Gastroesophageal sphincter (tissue), 4 donors: ENCODE data around the gene THEM4. TPM values are rescaled to one million over a fixed set of nuclear protein-coding genes. Genes with fewer than 3 reads are reported as not detected.
A peak's percentile ranks its signal among the peaks of the same experiment; 100 is the strongest.

Experiments
- ATAC-seq: fragments of 150-250 bp; one replicate; pipeline ENCODE4 v1.9.1; 2016; ENCODE audit warnings: mild to moderate bottlenecking, moderate library complexity
- H3K27ac ChIP-seq, 4 donors: fragments of 200-600 bp; sonication (generic) in 3 of 4; 1 replicate in 3 of 4; 2 replicates in 1 of 4; pipeline ENCODE4 v1.5.1; 2016 to 2019
- H3K27me3 ChIP-seq: fragments of 200-600 bp; sonication (generic); one replicate; pipeline ENCODE4 v1.5.1; 2019
- H3K36me3 ChIP-seq, 2 donors: fragments of 200-600 bp; sonication (generic); one replicate each; pipeline ENCODE4 v1.5.1; 2019; ENCODE audit warnings: control low read depth in 1 of 2
- H3K4me1 ChIP-seq, 3 donors: fragments of 200-600 bp; sonication (generic); 1 replicate in 2 of 3; 2 replicates in 1 of 3; pipeline ENCODE4 v1.5.1; 2016 to 2019; ENCODE audit warnings: control low read depth in 2 of 3
- H3K4me3 ChIP-seq, 2 donors: fragments of 200-600 bp; sonication (generic); one replicate each; pipeline ENCODE4 v1.5.1; 2019; ENCODE audit warnings: mild to moderate bottlenecking in 1 of 2, moderate library complexity in 1 of 2
- H3K9me3 ChIP-seq, 3 donors: fragments of 200-600 bp; sonication (generic); one replicate each; pipeline ENCODE4 v1.5.1; 2017 to 2019; ENCODE audit warnings: control low read depth in 2 of 3
- EP300 ChIP-seq: sonication (generic); formaldehyde crosslinking; IDR thresholded peaks from one replicate; pipeline ENCODE4 v1.6.1; 2017; ENCODE audit warnings: antibody characterized with exemption, mild to moderate bottlenecking
- POLR2A ChIP-seq, 2 donors: fragments of 450-650 bp; IDR thresholded peaks; one replicate each; pipeline ENCODE4 v1.6.1; 2017; ENCODE audit warnings: antibody characterized with exemption in 2 of 2, mild to moderate bottlenecking in 2 of 2, moderate library complexity in 1 of 2
- POLR2AphosphoS5 ChIP-seq: sonication (generic); formaldehyde crosslinking; IDR thresholded peaks from one replicate; pipeline ENCODE4 v1.6.1; 2017; ENCODE audit warnings: antibody characterized with exemption
- WGBS, 2 donors: methylation state at CpG; one replicate each; pipeline ENCODE4 v1.1.5; 2018; ENCODE audit warnings: low coverage in 1 of 2; 5-methylcytosine and 5-hydroxymethylcytosine counted together
- total RNA-seq, 4 donors: library from RNA; depleted of rRNA; stranded (reverse); fragments of >200 nt; gene quantifications; one replicate each; pipeline ENCODE4 v1.1.0, GENCODE V29; 2016
- TF ChIP-seq, protein P1 (sequence below), 4 experiments: fragments of 200-600 bp in 2 of 4; fragments of 450-650 bp in 2 of 4; sonication (generic) in 1 of 4; IDR thresholded peaks; one replicate each; pipeline ENCODE4 v1.5.1; 2017 to 2019; ENCODE audit warnings: antibody characterized with exemption in 4 of 4, mild to moderate bottlenecking in 2 of 4, moderate library complexity in 2 of 4

Gene THEM4
- total RNA-seq, 4 donors from 2014 or later, result 14.7 to 17.5 (median 16.1) TPM

DNA sequence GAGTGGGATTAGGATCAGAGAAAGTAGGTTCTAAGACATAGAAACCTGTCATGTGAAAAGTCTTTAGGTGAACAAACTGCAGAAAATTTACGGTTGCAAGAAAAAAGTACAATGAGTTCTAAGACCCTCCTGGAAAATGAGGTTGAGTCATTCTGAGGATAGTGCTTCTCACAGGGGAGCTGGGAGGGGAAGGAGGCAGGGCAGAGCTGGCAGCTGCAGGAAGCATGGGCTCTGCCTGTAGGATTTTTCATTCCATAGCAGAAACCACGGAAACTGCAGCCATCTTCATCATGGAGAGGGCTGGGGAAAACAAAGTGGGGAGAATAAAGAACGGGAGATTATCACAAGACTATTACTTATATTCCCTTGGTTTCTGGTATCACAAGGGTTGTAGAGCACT lies 25.8 kb upstream of the THEM4 start:
- TF ChIP-seq, protein P1, sequence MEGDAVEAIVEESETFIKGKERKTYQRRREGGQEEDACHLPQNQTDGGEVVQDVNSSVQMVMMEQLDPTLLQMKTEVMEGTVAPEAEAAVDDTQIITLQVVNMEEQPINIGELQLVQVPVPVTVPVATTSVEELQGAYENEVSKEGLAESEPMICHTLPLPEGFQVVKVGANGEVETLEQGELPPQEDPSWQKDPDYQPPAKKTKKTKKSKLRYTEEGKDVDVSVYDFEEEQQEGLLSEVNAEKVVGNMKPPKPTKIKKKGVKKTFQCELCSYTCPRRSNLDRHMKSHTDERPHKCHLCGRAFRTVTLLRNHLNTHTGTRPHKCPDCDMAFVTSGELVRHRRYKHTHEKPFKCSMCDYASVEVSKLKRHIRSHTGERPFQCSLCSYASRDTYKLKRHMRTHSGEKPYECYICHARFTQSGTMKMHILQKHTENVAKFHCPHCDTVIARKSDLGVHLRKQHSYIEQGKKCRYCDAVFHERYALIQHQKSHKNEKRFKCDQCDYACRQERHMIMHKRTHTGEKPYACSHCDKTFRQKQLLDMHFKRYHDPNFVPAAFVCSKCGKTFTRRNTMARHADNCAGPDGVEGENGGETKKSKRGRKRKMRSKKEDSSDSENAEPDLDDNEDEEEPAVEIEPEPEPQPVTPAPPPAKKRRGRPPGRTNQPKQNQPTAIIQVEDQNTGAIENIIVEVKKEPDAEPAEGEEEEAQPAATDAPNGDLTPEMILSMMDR (IDR thresholded peaks at IDR 0.05), result no peak
- TF ChIP-seq POLR2A (IDR thresholded peaks at IDR 0.05) (no peak), POLR2AphosphoS5 (no peak), EP300 (no peak)
- H3K4me1 ChIP-seq, result peaks cover 0 to 5% (median 0%) of the 10 kb centered on the region in 3 donors
- H3K27ac ChIP-seq, result no peak overlapping the region
- H3K27me3 ChIP-seq, result no peaks in the 10 kb centered on the region
- ATAC-seq, result no peak
- WGBS, 2 donors, result 54 to 56% methylated on average over 2 to 3 of the region's 3 CpGs
- no peaks in the 10 kb centered on the region for H3K36me3 ChIP-seq
- H3K4me3 ChIP-seq, result no peak overlapping the region
- no peaks in the 10 kb centered on the region for H3K9me3 ChIP-seq

DNA sequence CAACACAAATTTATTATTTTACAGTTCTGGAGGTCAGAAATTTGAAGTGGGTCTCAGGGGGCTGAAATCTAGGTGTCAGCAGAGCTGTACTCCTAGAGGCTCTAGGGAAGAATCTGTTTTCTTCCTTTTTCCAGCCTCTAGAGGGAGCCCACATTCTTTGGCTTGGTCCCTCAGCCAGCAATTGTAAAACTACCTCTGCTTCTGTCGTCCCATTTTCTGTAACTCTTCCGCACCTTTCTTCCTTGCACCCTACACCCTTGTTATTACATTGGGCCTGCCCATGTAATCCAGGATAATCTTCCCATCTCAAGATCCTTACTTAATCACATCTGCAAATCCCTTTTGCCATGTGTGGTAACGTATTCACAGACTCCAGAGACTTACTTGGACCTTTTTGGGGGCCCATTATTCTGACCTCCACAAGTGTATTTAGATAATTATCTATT lies 24.8 kb upstream of the THEM4 start:
- peak; percentile 85 for ATAC-seq
- TF ChIP-seq, protein P1 (IDR thresholded peaks at IDR 0.05), result peak; percentile 65 to 89 (median 78)
- TF ChIP-seq POLR2A (IDR thresholded peaks at IDR 0.05), result no peak

DNA sequence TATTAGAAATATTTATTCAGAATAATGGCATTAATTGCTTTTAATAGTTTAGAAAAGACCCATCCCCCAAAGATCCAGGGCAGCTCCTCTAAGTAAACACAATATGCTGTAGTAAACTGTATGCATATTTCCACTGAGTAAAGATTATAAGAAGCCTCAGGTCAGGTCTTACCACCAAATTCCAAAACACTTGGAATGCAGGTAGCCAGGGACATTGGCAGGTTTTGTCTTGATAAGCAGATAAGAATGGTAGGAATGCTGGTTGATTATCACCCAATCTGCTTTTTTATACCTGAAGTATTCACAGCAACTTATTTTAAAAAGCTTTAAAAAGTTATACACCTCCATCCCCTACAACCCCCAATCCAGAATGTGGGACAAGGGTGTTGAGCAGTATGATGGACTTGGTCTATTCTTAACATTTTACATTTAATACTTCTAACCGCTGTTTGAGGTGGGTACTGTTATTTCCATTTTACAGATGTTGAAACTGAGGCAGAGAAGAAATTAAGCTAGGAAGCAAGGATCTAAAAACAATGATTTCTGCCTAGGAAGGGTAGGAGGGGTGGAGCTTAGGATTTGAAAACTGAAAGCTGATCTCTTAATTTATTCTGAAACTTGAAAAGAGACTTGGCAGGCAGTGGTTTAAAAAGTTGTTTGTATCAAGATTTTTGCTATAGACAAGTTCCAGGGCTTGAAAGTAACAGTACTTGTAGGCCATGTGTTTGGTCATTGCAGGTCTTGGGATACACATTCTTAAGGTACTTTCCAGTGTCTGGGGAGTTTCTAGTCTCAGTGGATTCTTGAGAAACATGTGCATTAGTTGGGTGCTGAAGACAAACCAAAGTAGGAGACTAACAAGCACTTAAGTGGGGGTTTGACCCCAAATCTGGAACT lies 15.6 kb upstream of the THEM4 start:
- Histone ChIP-seq H3K27me3 (no peaks in the 10 kb centered on the region), H3K27ac (no peak overlapping the region), H3K4me3 (no peak overlapping the region), H3K9me3 (no peaks in the 10 kb centered on the region), H3K36me3 (no peaks in the 10 kb centered on the region), H3K4me1 (no peaks in the 10 kb centered on the region)
- no peak for ATAC-seq
- WGBS, 2 donors, result 60 to 100% methylated on average over 1 of the region's 1 CpG
- no peak for TF ChIP-seq POLR2A (IDR thresholded peaks at IDR 0.05)
- TF ChIP-seq, protein P1 (IDR thresholded peaks at IDR 0.05), result no peak
- TF ChIP-seq POLR2AphosphoS5, result no peak
- TF ChIP-seq EP300, result no peak

More for the DNA sequence above, 24.8 kb upstream of the THEM4 start:
- no peaks in the 10 kb centered on the region for H3K36me3 ChIP-seq
- no peak overlapping the region for H3K4me3 ChIP-seq
- H3K4me1 ChIP-seq, result peaks cover 0 to 5% (median 0%) of the 10 kb centered on the region in 3 donors
- H3K9me3 ChIP-seq, result no peaks in the 10 kb centered on the region
- WGBS, 2 donors, result 22% methylated on average over 3 of the region's 3 CpGs
- no peak overlapping the region for H3K27ac ChIP-seq
- H3K27me3 ChIP-seq, result no peaks in the 10 kb centered on the region

DNA sequence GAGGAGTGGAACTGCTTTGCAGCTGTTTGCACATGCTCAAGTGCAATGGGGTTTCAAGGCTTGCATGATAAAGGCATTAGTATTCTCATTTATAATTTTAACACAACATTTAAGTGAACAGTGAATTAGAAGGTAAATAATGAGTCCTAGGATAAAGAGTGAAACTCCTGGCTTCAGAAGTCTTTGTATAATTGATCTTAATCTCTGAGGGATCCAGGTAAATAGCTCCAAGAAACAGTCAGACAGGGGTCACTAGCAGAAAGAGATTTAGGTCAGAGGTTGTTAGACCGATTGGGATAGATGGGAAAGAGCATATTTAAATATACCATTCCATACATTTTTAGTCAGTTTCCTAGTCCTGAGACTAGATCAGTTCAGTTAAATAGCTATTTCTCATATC lies 14.1 kb upstream of the THEM4 start:
- no peaks in the 10 kb centered on the region for H3K9me3 ChIP-seq
- 85 to 88% methylated on average over 1 of the region's 1 CpG for WGBS, 2 donors
- ATAC-seq, result no peak
- H3K4me1 ChIP-seq, result no peaks in the 10 kb centered on the region
- H3K27ac ChIP-seq, result no peak overlapping the region
- TF ChIP-seq POLR2A (IDR thresholded peaks at IDR 0.05), result no peak
- TF ChIP-seq POLR2AphosphoS5, result no peak
- no peak for TF ChIP-seq EP300
- TF ChIP-seq, protein P1 (IDR thresholded peaks at IDR 0.05), result no peak
- H3K36me3 ChIP-seq, result no peaks in the 10 kb centered on the region
- no peak overlapping the region for H3K4me3 ChIP-seq
- H3K27me3 ChIP-seq, result no peaks in the 10 kb centered on the region

DNA sequence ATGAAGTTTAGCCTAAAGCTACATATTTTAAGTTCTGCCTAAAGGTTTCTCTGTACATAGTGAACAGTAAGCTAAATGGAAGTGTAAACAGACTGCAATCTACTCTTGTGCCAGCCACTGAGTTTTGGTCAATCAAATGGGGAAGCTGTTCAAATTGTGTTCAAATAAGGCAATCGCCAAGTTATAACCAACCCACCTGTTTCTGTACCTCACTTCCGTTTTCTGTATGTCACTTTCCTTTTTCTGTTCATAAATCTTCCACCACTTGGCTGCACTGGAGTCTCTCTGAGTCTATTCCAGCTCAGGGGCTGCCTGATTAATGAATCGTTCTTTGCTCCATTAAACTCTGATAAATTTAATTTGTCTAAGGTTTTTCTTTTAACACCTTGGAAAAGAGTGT lies 10.8 kb upstream of the THEM4 start:
- TF ChIP-seq EP300 (no peak), POLR2A (IDR thresholded peaks at IDR 0.05) (no peak), POLR2AphosphoS5 (no peak)
- TF ChIP-seq, protein P1 (IDR thresholded peaks at IDR 0.05), result no peak
- Histone ChIP-seq H3K27ac (no peak overlapping the region), H3K9me3 (no peaks in the 10 kb centered on the region), H3K36me3 (no peaks in the 10 kb centered on the region), H3K27me3 (no peaks in the 10 kb centered on the region), H3K4me1 (no peaks in the 10 kb centered on the region), H3K4me3 (no peak overlapping the region)
- ATAC-seq, result no peak
- 50 to 60% methylated on average over 1 to 3 of the region's 3 CpGs for WGBS, 2 donors
